Embryonic facial prominence (tissue), 1 donor: ENCODE measurements around the gene RASL11A.
A peak's percentile ranks its signal among the peaks of the same experiment; 100 is the strongest.
"Not testable (repeated sequence)": the region's sequence is repeated elsewhere in the genome, so short reads cannot be mapped to it uniquely, and the experiment has no call there.

Experiments used
- DNase-seq: peaks from one replicate; pipeline ENCODE4 v3.0.0-alpha.2; 2016; ENCODE audit errors: extremely low spot score

RASL11A gene, protein sequence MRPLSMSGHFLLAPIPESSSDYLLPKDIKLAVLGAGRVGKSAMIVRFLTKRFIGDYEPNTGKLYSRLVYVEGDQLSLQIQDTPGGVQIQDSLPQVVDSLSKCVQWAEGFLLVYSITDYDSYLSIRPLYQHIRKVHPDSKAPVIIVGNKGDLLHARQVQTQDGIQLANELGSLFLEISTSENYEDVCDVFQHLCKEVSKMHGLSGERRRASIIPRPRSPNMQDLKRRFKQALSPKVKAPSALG

DNA sequence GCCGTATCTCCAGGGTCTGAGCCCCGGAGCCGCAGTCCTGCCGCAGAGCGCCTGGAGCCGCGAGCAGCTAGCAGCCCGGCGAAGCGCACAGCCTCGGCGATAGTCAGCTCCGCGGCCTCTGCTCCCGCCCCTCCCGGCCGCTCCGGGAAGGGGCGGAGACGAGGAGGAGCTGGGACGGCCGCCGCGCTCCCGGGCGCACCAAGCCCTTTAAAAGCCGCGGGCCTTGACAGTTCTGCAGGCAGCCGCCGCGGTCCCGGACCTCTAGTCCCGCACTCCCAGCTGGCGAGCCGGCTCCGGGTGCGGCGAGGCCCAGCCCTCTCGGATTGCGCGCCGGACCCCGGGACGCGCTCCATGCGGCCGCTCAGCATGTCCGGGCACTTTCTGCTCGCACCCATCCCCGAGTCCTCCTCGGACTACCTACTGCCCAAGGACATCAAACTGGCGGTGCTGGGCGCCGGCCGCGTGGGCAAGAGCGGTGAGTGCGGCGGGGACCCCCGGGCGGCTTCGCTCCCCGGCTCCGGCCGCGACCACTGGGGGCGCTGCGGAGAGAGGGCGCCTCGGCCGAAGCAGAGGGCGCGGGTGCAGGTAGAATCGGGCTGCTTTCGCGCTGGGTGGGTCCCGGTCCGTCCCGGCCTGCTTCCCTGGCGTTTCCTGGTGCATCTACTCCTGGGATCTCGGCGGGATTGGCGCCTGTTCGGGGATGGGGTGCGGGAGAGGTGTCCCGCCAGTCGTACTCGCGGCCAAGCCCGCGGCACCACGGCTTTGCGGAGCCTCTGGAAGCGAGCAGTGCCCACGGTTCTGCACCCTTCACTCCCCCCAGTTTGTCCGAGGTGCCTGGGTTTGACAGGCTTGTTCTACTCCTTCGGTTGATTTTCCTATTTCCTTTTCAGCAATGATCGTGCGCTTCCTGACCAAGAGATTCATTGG is at the start of gene RASL11A:
Gene RASL11A (plus strand): TSS at position 237 of the 927 bp plus-strand sequence. CDS start 115 bp downstream, at position 352.
- peak; percentile 22 for DNase-seq

DNA sequence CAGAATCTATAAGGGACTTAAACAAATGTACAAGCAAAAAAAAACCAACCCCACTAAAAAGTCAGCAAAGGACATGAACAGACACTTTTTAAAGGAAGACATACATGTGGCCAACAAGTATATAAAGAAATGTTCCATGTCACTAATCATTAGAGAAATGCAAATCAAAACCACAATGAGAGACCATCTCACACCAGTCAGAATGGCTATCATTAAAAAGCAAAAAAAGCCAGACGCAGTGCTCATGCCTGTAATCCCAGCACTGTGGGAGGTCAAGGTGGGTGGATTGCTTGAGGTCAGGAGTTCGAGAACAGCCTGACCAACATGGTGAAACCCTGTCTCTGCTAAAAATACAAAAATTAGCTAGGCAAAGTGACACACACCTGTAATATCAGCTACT is 48.5 kb upstream of the RASL11A start:
- DNase-seq: not testable (repeated sequence)

DNA sequence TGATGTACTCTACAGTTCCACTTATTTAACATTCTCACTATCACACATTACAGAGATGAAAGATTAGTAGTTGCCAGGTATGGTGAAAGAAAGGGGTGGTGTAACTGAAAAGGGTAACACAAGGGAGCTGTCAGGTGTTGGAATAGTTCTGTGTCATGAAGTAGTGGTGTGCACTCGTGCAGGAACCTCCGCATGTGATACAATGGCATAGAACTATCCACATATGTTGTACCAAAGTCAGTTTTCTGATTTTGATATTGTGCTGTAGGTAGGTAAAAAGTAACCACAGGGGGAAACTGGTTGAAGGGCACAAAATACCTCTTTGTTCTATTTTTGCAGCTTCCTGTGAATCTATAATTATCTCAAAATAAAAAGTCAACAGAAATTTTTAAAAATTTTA is 43.6 kb upstream of the RASL11A start:
- DNase-seq: no peak

DNA sequence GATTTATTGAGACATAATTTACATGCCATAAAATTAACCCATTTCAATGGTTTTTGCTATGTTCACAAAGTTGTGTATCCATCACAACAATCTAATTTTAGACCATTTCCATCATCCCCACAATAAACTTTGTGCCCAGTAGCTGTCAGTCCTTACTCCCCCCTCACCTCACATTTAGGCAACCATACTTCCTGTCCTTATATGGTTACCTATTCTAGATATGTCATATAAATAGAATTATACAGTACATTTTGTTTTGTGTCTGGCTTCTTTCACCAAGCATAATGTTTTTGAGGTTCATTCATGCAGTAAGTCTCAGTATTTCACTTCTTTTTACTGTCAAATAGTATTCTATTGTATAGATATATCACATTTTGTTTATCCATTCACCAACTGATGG is 42.5 kb upstream of the RASL11A start:
- DNase-seq: no peak

DNA sequence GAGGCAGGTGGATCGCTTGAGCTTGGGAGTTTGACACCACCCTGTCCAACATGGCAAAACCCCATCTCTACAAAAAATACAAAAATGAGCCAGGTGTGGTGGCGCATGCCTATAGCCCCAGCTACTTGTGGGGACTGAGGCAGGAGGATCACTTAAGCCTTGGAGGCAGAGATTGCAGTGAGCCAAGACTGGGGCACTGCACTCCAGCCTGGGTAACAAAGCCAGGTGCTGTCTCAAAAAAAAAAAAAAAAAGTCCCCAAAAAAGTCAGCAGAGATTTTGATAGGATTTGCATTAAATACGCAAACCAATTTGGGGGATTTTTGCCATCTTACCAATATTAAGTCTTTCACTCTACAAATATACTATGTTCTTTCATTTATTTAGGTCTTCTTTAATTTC is 41.0 kb upstream of the RASL11A start:
- no peak for DNase-seq

DNA sequence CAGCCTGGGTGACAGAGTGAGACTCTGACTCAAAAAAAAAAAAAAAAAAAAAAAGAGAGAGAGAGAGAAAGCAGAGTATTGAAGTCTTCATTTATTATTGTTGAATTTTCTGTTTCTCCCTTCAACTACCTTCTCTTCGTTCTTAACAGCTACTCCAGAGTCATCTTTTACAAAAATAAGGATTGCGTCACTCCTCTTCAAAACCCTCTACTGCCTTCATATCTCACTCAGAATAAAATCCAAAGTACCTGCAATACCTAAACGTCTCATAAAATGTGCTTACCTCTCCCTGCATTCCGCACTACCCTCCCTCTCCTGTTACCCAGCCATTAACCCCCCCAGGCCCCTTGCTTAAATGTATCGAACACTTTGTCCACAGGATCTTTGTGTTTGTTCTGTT is 36.7 kb upstream of the RASL11A start:
- DNase-seq: no peak

DNA sequence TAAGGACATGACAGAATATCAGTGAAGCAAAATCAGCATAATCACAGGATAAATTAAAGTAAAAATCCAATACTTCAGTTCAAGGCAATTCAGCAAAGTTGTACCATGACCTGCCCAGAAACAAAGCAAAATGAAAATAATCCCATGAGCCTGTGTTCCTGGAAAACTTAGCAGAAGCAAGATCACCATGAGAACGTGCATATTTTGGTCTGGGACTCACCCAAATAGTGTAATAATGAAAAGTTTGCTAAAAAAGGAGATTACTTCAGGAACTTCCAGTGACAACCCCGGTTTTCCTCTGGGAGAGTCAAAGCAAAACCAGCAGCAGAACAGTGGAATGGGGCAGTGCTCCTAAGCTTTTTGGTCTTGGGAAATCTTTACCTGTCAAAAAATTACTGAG is 34.2 kb upstream of the RASL11A start:
- no peak for DNase-seq

DNA sequence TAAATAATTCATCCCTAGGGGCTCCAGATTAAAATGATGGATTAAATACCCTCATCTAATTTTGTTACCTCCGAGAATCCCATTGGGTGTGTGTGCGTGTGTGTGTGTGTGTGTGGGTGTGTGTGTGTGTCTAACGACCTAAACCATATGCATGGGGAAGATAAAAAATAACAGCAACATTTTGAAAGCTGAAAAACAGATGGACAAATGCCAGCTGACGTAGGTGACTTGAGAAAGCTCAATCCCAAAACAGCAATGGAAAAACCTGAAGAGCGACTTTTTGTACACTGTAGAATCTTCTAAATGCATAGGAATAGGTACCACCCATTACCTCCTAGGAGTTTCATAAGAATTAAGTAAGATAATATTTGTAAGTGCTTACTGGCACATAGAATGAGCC is 27.9 kb upstream of the RASL11A start:
- no peak for DNase-seq

DNA sequence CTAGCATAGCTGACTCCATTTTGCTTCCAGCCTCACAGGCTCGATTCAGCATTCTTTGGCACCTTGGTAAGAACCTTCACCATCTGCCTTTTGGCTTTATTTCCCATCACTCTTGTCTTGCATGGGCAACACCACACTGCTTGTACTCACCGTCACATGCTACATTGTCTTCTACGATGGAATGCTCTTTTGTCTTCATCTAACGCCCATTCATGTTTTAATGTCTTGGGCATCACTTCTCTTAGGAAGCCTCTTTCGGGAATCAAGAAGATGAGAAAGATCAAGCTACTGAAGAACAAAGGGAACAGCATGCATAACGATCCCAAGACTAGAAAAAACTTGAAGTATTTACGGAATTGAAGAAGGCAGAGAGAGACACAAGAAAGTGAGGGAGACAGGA is 25.0 kb upstream of the RASL11A start:
- no peak for DNase-seq

DNA sequence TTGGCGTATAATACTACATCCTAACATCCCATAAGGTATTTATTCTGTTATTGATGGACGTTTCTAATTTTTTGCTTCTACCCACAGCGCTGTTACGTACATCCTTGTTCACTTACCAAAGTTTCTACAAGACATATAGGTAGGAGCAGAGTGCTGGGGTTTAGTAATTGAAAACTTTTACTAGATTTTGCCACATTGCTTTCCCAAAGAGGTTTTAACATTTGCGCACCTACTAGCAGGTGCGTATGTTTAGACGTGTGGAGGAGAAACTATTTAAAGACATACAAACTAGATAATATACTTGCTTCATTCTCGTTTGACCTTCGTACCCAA is 19.8 kb upstream of the RASL11A start:
- no peak for DNase-seq

DNA sequence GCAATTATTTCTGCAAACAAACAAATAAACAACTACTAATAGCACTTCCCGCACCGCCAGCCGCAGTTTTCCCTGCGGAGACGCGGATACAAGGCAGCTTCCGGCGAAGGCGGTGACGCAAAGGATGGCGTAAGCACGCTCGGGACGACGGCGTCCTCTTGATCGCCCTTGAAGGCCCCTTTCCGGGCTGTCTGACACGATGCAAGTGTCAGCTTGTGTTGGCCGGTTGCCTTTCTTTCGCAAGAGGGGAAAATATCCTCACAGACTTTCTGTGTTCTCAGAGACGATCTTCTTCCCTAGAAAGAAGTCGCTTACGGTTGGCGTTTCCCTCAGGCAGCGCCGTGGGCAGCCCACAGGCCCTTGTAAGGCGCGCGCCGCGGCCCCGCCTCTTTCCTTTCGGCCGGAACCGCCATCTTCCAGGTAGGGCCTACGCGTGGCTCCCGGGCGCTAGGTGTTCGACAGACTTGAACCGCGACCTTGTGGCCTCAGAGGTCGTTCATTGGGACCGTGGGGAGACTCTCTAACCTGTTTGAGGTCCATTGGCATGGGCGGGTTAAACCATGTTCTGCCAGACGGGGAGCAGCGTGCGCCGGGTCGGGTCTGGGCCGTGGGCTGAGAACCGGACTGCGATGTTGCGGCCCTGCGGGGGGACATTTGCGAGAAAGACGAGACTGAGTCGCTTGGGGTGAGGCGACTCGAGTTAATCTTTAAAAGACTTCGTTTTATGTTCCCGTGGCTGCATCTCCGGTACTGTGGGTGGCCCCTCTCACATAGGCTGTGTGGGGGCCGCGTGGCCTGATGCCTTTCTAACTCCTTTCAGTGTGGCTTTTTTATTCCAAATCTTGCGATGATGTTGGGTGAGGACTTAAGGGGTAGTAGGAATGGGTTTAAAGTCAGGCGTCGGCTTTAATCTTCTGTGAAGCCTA is 19.2 kb upstream of the RASL11A start, which contains the start of gene RPL21:
Gene RPL21 (plus strand): TSS at position 393 of the 926 bp plus-strand sequence. CDS start 2,219 bp downstream, outside the sequence.
- DNase-seq: peak; percentile 92

DNA sequence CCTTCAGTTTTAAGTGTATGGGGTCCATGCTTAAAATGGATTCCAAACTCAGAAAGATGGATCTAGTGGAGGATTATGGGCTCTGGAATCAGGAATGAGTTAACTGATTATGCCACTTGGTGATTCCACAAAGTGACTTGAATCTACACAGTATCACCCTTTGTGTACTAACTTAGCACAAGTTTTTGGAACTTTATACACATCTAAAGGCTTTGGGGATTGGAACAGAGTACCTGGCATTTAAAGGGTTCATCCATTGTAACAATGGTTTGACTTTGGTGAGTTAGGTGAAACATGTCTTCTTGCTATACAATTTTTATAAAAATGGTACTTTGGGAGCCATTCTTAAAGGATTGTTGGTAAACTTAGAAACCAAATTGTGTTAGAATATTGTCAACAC is 18.2 kb upstream of the RASL11A start:
- no peak for DNase-seq

DNA sequence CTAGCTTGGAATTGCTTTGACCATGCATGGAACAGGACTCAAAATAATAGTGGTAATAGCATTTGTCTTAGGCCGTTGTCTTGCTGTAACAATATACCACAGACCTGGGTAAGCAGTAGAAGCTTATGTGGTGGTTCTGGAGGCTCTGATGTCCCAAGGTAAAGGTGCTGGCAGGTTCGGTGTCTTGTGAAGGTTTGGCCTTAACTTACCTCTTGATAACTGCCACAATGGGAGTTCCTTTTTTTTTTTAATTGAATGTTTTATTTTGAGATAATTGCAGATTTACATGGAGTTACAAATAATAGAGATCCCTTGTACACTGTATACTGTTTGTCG is 13.4 kb upstream of the RASL11A start:
- DNase-seq: no peak

DNA sequence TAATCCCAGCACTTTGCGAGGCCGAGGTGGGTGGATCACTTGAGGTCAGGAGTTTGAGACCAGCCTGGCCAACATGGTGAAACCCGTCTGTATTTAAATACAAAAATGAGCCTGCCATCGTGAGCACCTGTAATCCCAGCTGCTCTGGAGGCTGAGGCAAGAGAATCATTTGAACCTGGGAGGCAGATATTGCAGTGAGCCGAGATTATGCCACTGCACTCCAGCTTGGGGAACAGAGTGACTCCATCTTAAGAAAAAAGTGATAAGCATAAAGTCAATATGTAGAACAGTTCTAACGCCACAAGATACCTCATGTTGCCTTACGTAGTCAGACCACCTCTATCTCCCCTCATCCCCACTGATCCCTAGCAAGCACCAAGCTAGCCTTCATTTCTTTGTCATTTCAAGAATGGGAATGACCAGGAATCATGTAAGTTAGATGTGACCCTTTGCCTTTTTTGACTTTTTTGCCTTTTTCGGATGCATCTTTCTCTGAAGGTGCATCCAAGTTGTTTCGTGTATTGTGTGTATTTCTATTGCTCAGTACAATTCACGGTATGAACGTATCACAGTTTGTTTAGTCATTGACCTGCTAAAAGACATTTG is 12.9 kb upstream of the RASL11A start:
- DNase-seq: no peak

DNA sequence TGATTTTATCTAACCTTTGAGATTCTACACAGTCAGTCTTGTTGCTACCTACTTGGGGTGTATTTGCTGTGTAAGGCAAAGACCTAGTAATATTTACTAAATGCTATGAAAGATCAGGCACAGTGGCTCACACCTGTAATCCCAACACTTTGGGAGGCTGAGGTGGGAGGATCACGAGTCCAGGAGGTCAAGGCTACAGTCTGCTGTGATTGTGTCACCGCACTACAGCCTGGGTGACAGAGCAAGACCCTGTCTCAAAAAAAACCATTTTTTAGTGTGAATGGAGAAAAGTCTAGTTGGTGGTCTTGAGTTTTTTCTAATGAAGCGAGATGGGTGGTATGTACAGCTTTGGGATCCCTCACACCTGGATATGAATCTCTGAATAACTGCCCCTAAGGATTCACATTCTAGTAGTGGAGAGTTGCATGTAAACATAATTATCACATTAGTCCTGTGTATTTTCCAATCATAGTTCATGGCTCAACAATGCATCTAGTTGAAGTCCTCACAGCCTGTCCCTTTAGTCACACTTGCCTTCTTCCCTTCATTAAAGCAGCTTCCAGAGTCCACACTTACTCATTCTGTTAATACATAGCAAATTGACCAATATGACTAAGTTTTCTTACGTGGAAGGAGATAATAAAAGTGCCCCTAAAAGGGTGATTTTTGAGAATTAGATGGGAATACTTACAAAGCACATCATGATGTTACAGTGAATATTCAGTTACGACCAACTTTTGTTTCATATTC is 11.8 kb upstream of the RASL11A start:
- DNase-seq: no peak

DNA sequence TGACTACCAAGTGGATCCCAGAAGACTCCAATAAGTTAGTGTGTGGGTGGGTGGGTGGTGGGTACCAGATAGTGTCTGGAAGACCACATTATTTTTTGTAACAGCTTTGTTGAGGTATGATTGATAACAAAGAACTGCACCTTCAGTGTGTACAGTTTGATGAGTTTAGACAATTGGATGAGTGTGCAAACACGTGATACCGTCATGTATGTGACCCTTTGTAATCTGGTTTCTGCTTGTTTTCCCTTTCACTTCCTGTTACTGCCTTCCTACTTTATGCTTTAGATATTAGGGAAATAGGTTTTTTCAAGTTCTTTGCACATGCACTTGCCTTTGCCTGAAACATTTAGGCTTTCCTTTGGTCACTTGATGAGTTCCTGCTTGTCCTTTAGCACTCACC is 10.8 kb upstream of the RASL11A start:
- no peak for DNase-seq

DNA sequence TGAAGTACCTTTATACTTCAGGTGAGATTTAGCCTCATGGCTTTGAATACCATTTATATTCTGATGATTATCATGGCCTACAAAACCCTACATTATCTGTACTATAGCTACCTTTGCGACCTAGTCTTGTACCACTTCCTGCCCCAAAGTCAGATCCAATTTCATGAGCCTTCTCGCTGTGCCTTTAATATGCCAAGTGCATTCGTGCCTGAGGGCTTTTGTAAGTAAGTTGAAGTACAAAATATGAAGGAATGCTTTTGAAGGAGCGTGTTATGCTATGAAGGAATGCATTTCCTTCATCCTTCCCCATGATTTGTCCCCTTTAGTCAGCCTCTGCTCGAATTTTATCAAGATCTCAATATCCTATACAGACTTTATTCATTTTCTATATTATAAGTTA is 9.2 kb upstream of the RASL11A start:
- DNase-seq: no peak

DNA sequence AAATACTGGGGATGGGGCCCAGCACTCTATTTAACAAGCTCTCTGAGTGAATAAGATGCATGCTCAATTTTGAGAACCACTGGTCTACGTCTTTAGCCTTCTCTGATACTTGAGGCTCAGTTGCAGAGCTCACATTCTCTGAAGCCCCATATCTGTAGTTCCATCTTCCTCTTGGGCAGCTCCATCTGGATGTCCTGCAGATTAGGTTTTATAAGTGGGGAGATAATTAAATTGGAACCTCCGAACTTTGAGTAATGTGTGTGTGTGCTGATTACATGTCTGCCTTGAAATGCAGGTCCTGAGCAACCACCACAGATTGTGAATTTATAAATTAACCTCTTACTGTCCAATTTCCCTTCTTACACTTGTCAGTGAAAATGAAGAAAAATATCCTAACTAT is 7.2 kb upstream of the RASL11A start:
- DNase-seq: no peak

DNA sequence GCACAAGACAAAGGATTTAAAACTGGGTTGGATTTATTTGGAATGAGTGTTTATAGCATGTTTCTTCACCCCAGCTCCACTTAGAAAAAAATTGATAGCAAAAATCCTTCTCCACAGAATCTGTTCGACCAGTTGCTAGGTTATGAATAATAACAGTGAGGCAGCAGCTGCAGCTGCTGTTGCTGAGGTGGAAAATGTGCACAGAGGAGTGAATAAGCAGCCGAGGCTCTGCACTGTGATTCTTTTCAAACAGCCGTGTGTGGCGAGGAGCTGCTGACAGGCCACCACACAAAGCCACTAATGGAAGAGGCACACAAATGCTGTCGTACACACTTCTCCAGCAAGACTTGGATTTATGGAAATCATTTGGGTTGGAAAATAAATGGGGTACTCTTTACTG is 6.4 kb upstream of the RASL11A start:
- no peak for DNase-seq

DNA sequence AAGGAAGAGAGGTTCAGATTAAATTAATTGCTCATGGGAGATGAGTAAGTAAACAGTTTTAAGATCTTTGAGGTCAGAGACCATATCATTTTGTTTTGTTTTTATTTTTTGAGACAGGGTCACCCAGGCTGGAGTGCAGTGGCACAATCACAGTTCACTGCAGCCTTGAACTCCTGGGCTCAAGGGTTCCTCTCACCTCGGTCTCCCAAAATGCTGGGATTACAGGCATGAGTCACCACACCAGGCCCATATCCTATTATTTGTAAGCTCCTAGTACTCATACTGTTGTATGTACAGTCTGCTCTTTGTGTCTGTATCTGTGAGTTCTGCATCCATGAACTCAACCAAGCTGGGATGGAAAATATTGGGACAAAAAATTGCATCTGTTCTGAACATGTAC is 6.0 kb upstream of the RASL11A start:
- no peak for DNase-seq

DNA sequence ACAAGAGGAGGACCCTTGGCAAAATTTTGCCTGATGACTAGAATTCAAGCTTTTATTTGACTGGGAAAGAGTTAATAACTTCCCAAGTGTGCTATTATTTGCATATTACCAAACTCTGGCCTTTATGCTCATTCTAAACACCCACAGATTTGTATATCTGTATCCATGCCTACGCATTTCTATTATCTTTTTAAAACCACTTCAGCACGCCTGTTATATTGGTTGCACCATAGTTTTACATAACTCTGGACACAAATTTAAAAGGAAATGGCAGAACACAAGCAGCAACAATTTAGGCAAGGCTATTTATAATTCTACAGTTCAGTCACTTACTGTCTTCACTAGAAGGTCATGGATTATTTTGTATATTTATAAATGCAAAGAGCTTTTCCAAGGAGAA is 3.7 kb upstream of the RASL11A start:
- no peak for DNase-seq
